ENCODE results near the gene BCL2L11.

The BCL2L11 gene

GRCh38 chr2:111216811-111217652, 96.3 kb downstream of the BCL2L11 start:
- Histone ChIP-seq H3K4me3 (no peak overlapping the region), H3K9ac (ENCODE audit: insufficient read length) (no peak overlapping the region), H3K27ac (no peak overlapping the region), H3K36me3 (ENCODE audit: insufficient read depth, low read length) (no peaks in the 10 kb centered on the region), H3K9me3 (ENCODE audit: low read depth, low read length) (no peaks in the 10 kb centered on the region; the same call in 1 of the 2 replicates)
- no peak for TF ChIP-seq FOXP2 (optimal IDR thresholded peaks at IDR 0.05; ENCODE audit: control extremely low read depth, extremely low read length, insufficient read depth)
- TF ChIP-seq EZH2 (IDR thresholded peaks at IDR 0.05): no peak
- TF ChIP-seq POLR2AphosphoS5 (IDR thresholded peaks at IDR 0.05; ENCODE audit: borderline replicate concordance, low read depth, low read length): no peak
- no peak for DNase-seq (ENCODE audit: low read depth, low spot score)
